Mammary epithelial cell (primary cell): Measurements from ENCODE around the gene NPIPA5.
"Not testable (repeated sequence)": the region's sequence is repeated elsewhere in the genome, so short reads cannot be mapped to it uniquely, and the experiment has no call there.

Experiments used
- CTCF ChIP-seq, 2 donors: IDR thresholded peaks in 1 of 2; conservative IDR thresholded peaks in 1 of 2; 2 replicates each; pipeline ENCODE4 v1.5.1; 2011 to 2012; ENCODE audit warnings: inconsistent platforms in 2 of 2, low read length in 2 of 2, mild to moderate bottlenecking in 2 of 2, control low read depth in 1 of 2, low read depth in 1 of 2; ENCODE audit not compliant: insufficient read depth in 1 of 2; ENCODE audit errors: extremely low read depth in 1 of 2
- EZH2 ChIP-seq: IDR thresholded peaks from 2 replicates; pipeline ENCODE4 v1.6.1; 2012; ENCODE audit warnings: low read length, inconsistent platforms, borderline replicate concordance

DNA sequence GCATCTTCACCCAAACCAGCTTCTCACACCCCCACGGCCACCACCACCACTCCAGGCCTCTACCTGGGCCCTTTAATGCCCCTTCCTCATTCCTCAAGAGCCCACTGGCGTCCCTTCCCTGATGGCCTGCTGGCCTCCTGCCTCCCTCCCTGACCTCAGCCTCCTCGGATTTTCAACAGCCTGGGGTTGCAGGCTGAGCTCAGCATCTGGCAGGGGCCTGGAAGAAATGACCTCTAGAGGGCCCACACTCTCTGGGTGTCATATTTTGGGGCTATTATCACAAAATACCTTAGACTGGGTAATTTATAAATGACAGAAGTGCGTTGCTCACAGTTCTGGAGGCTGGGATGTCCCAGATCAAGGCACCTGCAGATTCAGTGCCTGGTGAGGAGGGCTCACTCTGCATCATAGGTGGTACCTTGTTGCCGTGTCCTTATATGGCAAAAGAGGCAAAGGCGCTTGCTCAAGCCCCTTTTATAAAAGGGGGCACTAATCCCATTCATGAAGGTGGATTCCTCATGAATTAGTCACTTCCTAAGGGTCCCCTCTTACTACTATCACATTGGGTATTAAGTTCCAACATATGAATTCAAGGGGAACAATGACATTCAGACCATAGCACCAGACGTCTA is 40.0 kb downstream of the NPIPA5 start:
- TF ChIP-seq CTCF (conservative IDR thresholded peaks at IDR 0.05 in 1 of 2, IDR thresholded peaks at IDR 0.05 in 1 of 2; ENCODE audit: extremely low read depth in 1 of 2, insufficient read depth in 1 of 2, low read depth in 1 of 2, low read length in 2 of 2); EZH2: not testable (repeated sequence)
